Osteocyte (in vitro differentiated cells): Measurements from ENCODE around the gene FGF5. TPM values are rescaled to one million over a fixed set of nuclear protein-coding genes. Genes with fewer than 3 reads are reported as not detected.

Source experiments
- DNase-seq: peaks from one replicate; pipeline ENCODE4 v3.0.0; 2021; ENCODE audit warnings: mixed read lengths; ENCODE audit not compliant: unreplicated experiment; ENCODE audit errors: extremely low spot score
- H3K27ac Mint-ChIP-seq: one replicate; pipeline ENCODE4 v1.8.0; 2021; ENCODE audit warnings: mild to moderate bottlenecking, mixed read lengths; ENCODE audit not compliant: unreplicated experiment
- H3K27me3 Mint-ChIP-seq: one replicate; pipeline ENCODE4 v1.8.0; 2021; ENCODE audit warnings: mixed read lengths; ENCODE audit not compliant: unreplicated experiment
- H3K36me3 Mint-ChIP-seq: one replicate; pipeline ENCODE4 v1.8.0; 2021; ENCODE audit warnings: mixed read lengths; ENCODE audit not compliant: unreplicated experiment
- H3K4me1 Mint-ChIP-seq: one replicate; pipeline ENCODE4 v1.8.0; 2021; ENCODE audit warnings: mixed read lengths; ENCODE audit not compliant: unreplicated experiment
- H3K4me3 Mint-ChIP-seq: one replicate; pipeline ENCODE4 v1.8.0; 2021; ENCODE audit warnings: mild to moderate bottlenecking, moderate library complexity, mixed read lengths; ENCODE audit not compliant: unreplicated experiment
- H3K9me3 Mint-ChIP-seq: one replicate; pipeline ENCODE4 v1.8.0; 2021; ENCODE audit warnings: mixed read lengths; ENCODE audit not compliant: unreplicated experiment
- total RNA-seq: library from RNA; stranded (reverse); gene quantifications from 2 replicates; pipeline ENCODE4 v1.2.1, GENCODE V29; 2021
- TF ChIP-seq, protein P1 (sequence below): fragments of 200-600 bp; sonication (generic); IDR thresholded peaks from 2 replicates; pipeline ENCODE4 v1.5.0; 2021; ENCODE audit warnings: antibody characterized with exemption, mild to moderate bottlenecking, moderate library complexity

Gene FGF5
- total RNA-seq, 1 donor from 2014 or later, result 8.2 TPM

GRCh38 chr4:80333121-80333520 is 66.7 kb downstream of the FGF5 start:
- H3K36me3 Mint-ChIP-seq, result no peaks in the 10 kb centered on the region
- no peak overlapping the region for H3K4me3 Mint-ChIP-seq
- TF ChIP-seq, protein P1, sequence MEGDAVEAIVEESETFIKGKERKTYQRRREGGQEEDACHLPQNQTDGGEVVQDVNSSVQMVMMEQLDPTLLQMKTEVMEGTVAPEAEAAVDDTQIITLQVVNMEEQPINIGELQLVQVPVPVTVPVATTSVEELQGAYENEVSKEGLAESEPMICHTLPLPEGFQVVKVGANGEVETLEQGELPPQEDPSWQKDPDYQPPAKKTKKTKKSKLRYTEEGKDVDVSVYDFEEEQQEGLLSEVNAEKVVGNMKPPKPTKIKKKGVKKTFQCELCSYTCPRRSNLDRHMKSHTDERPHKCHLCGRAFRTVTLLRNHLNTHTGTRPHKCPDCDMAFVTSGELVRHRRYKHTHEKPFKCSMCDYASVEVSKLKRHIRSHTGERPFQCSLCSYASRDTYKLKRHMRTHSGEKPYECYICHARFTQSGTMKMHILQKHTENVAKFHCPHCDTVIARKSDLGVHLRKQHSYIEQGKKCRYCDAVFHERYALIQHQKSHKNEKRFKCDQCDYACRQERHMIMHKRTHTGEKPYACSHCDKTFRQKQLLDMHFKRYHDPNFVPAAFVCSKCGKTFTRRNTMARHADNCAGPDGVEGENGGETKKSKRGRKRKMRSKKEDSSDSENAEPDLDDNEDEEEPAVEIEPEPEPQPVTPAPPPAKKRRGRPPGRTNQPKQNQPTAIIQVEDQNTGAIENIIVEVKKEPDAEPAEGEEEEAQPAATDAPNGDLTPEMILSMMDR, result no peak
- peaks cover 14% of the 10 kb centered on the region for H3K27me3 Mint-ChIP-seq
- peaks cover 11% of the 10 kb centered on the region for H3K4me1 Mint-ChIP-seq
- no peaks in the 10 kb centered on the region for H3K9me3 Mint-ChIP-seq
- no peak for DNase-seq
- H3K27ac Mint-ChIP-seq, result no peak overlapping the region

DNA sequence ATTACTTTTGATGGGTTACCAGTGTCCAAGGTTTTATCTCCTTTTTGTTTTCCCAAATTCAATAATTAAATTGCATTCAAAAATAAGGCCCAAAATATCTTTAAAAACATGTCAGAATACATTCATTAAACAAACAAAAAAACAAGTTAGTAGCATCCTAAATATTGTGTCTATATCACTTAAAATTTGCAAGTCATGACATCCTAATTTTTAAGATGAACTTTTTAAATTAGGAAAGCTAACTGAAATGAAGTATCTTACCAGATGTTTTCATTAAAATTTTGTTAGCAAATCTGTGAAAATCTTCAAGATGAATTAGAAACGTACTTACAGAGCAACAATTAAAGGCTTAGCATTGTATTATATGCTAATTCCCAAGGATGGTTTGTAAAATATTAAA is 68.1 kb downstream of the FGF5 start:
- Mint-ChIP-seq H3K4me3 (no peak overlapping the region), H3K9me3 (no peaks in the 10 kb centered on the region), H3K4me1 (peaks cover 11% of the 10 kb centered on the region), H3K36me3 (no peaks in the 10 kb centered on the region), H3K27me3 (peaks cover 10% of the 10 kb centered on the region), H3K27ac (no peak overlapping the region)
- DNase-seq, result no peak
- TF ChIP-seq, protein P1, result no peak

GRCh38 chr4:80335226-80335553 is 68.7 kb downstream of the FGF5 start:
- Mint-ChIP-seq H3K36me3 (no peaks in the 10 kb centered on the region), H3K27ac (no peak overlapping the region), H3K4me3 (peak overlapping the region; percentile 87), H3K9me3 (no peaks in the 10 kb centered on the region), H3K4me1 (peaks cover 11% of the 10 kb centered on the region), H3K27me3 (peaks cover 10% of the 10 kb centered on the region)
- no peak for DNase-seq
- TF ChIP-seq, protein P1, result no peak

DNA sequence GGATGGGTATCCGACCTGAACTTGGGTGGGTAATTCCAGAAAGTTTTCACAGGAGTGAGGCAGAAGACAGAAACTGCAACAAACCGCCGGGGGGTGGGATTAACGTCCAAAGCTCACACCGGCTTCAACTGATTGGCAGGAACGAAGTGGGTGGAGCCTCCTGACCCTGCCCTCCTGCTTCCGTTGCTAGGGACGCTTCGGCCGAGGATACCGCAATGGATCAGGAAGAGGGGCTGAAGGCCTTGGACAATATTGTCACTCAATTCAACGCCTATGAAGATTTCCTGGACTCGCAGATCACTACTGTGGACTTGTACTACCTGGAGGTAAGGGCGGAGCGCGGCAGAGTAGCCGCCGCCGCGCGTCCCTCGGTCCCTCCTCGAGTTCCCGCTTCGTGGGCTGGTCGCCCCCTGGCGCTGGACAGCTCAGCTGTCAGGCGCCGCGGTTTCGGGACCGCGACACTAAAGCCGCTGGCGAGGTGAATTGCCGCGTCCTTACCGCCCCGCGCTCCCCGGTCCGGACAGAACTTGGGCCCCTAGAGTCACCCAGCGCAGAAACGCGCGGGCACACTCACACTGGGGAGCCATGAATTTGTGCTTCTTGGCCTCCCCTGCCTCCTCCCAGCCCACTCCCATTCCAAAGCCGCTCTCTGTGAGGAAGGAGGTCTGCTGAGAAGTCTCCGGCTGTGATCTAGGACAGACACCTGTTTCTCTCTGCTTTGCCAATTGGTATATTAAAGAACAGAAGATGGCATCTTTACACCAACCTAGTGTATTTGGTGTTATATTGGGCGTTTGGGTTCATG is 69.3 kb downstream of the FGF5 start, which contains the start of gene CFAP299:
TSS of gene CFAP299 (plus strand) at position 177 of the 805 bp plus-strand sequence.
- DNase-seq, result peak; percentile 89
- H3K36me3 Mint-ChIP-seq, result no peaks in the 10 kb centered on the region
- H3K9me3 Mint-ChIP-seq, result no peaks in the 10 kb centered on the region
- TF ChIP-seq, protein P1, result peak; percentile 74
- peaks cover 10% of the 10 kb centered on the region for H3K27me3 Mint-ChIP-seq
- peak within 1 kb of the TSS; percentile 87 for H3K4me3 Mint-ChIP-seq
- peaks cover 11% of the 10 kb centered on the region for H3K4me1 Mint-ChIP-seq
- no peak within 1 kb of the TSS for H3K27ac Mint-ChIP-seq

DNA sequence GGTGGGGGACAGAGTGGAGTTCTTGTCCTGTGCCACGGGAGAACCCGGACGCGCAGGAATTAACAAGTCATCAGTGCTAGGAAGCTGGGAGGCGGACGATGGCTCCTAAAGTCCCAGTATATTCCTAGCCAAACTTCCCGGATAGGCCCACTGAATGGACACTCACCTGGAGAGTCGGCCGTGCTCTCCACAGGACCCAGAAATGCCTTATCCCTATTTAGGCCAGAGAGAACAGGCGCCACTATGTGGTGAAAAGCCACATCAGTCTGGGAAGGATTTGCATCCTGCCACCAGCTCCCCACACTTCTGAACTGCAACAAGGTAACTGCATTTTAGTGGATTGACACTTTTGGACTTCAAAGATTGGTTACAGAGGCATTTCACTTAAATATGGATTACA is 70.1 kb downstream of the FGF5 start:
- Mint-ChIP-seq H3K4me3 (peak overlapping the region; percentile 87), H3K4me1 (peaks cover 11% of the 10 kb centered on the region), H3K27me3 (peaks cover 10% of the 10 kb centered on the region), H3K9me3 (no peaks in the 10 kb centered on the region), H3K36me3 (no peaks in the 10 kb centered on the region), H3K27ac (no peak overlapping the region)
- TF ChIP-seq, protein P1, result peak; percentile 50
- no peak for DNase-seq
